ENCODE measurements around the gene VRK3.
"Not testable (repeated sequence)": the region's sequence is repeated elsewhere in the genome, so short reads cannot be mapped to it uniquely, and the experiment has no call there.

DNA sequence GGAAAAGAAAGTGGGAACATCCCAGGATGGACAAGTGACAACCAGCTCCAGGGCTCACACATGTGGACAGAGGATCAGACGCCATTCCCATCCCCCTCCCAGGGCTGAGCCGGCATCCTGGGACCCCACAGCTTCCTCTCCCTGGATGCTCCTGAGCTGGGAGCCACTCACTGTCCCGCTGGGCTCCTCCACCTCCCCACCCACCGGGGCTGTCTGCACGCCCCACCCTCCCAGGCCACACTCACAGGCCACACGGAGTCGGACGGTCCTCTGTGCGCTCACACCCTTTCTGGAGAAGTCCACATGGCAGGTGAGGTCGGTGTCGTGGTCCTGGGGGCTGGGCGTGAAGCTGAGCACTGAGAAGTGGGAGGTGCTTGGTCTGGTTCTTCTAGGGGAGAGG, 65.3 kb downstream of the VRK3 start:
- not testable (repeated sequence) for TF ChIP-seq CTCF, POLR2A (IDR thresholded peaks at IDR 0.05)

Measured in testis (tissue), 2 donors.